ENCODE measurements around the gene STIMATE. TPM values are rescaled to one million over a fixed set of nuclear protein-coding genes. Genes with fewer than 3 reads are reported as not detected.
A peak's percentile ranks its signal among the peaks of the same experiment; 100 is the strongest.

The STIMATE gene
- polyA plus RNA-seq, 4 donors = 13.4 to 15.8 (median 14.5) TPM

DNA sequence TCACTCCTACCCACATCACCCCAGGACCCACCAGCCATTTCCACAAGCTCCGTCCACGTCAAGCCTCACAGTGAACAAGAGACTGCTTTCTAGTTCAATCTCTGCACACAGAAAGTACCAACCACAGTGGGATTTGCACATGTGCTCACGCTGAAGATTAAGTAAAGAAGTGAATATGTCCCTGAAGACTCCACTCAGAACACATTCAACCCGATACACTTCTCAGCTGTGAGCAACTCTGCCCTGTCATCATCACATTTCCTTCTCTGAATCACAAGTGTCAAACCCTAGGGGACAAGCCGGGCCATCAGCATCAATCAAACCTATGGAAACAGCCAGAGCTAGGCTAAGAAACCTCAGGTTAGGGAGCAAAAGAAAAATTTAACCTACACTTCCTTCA is 1.9 kb downstream of the STIMATE start:
- no peak for DNase-seq (ENCODE audit: low read depth in 4 of 4, low spot score in 3 of 4)

- no peak for DNase-seq (ENCODE audit: low read depth in 4 of 4, low spot score in 3 of 4)
These were observed 2.6 kb downstream of the STIMATE start for GRCh38 chr3:52894756-52895155.

- DNase-seq (ENCODE audit: low read depth in 4 of 4, low spot score in 3 of 4) = no peak
These were observed 3.6 kb downstream of the STIMATE start for GRCh38 chr3:52893723-52894122.

GRCh38 chr3:52892625-52893311 is 4.6 kb downstream of the STIMATE start:
- no peak for DNase-seq (ENCODE audit: low read depth in 4 of 4, low spot score in 3 of 4)

- DNase-seq (ENCODE audit: low read depth in 4 of 4, low spot score in 3 of 4) = no peak
These were observed 5.1 kb downstream of the STIMATE start for GRCh38 chr3:52892290-52892624.

DNA sequence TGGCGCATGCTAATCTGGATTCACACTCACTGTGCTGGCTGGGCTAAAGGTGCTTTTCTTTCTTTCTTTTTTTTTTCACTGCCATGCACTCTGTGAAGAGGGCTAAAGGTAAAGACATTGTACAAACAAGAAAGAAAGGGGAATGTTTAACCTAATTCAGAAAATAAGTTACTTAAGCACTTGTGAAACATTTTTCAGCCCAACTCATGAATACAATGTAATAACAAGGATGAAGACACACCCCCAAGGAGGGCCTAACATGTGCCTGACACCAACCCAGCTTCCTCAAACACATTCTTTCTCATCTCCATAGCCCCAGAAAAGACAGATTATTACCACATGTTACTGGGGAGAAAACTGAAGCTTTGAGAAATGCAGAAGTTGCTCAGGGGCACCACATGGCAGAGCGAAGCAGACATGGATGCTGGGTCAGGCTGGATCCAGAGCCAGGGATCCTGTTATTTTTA is 5.7 kb downstream of the STIMATE start:
- DNase-seq (ENCODE audit: low read depth in 4 of 4, low spot score in 3 of 4) = peak in 1 of 4 donors; percentile 20

- no peak for DNase-seq (ENCODE audit: low read depth in 4 of 4, low spot score in 3 of 4)
These were observed 6.2 kb downstream of the STIMATE start for GRCh38 chr3:52891164-52891563.

DNA sequence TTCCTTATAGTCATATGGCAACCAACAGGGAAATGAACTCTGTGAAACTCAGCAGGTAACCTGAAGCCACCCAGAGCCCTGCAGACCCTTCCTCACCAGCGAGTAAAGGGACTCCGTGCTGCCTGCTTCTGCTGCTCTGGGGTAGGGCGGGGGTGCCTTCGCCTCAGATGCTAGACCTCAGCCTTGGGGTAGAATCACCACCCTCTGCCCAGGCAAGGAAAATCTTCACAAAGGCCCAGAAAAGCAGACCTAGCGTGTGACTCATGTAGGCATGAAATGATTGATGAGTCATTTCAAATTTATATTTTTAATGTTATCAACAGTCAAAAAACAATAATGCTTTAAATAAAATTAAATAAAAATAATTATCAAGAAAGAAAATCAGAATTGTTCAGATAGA is 6.6 kb downstream of the STIMATE start:
- DNase-seq (ENCODE audit: low read depth in 4 of 4, low spot score in 3 of 4) = no peak

DNA sequence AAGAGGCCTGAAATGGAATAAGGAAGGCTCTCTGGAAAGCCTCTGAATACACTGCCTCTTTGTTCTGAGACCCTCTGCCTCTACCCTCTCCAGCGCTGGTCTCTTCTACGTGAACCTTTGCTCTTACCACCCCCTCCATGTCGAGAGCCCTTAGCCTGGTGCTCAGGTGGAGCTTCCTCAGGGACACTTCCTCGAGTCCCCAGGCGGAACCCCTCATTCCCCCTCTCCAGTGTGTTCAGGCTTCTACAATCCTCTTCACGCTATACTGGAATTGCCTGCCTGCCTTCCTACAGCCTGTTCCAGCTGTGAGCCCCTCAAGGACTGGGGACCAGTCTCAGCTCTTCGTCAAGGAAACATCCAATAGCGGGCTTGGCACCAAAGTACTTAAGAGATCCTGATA is 7.4 kb downstream of the STIMATE start:
- DNase-seq (ENCODE audit: low read depth in 4 of 4, low spot score in 3 of 4) = no peak

- no peak for DNase-seq (ENCODE audit: low read depth in 4 of 4, low spot score in 3 of 4)
These were observed 10.2 kb downstream of the STIMATE start for GRCh38 chr3:52887166-52887565.

GRCh38 chr3:52886049-52886730 is 11.2 kb downstream of the STIMATE start:
- no peak for DNase-seq (ENCODE audit: low read depth in 4 of 4, low spot score in 3 of 4)

DNA sequence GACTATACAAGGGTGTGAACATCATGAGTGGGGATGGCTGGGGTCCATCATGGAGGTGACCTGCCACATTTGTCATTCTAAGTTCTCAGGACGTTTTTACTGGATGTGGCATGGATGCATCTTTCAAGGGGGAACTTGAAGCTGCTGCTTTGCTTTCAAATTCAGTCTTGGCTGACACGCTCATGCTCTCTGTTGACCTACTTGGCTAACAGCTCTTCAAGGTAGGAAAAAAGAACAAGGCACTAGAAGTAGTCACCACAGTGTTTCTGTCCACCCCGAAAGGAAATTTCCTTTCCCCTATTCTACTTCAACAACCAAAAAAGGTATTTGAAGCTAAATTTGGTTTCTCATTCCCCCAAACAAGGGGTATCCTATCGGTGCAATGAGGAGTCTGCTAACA is 15.0 kb downstream of the STIMATE start:
- no peak for DNase-seq (ENCODE audit: low read depth in 4 of 4, low spot score in 3 of 4)

GRCh38 chr3:52881871-52882270 is 15.5 kb downstream of the STIMATE start:
- DNase-seq (ENCODE audit: low read depth in 4 of 4, low spot score in 3 of 4) = no peak

DNA sequence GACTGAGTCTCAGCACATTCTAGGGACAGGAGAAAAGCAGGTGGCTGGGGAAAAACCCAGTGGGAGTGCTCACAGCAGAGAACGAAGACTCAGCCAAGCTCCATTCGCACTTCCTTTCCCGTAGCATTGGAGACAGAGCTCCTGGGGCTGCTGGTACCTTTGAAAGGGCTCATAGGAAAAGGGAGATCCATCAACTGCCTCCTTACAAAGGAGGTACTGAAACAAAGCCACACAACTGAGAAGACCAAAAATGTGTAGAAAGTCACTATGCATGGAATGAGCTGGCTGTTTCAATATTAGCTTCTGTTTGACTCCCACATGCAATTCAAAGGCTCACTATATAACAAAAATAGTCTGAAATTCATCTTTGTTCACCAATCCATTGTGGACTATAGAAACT is 16.9 kb downstream of the STIMATE start:
- no peak for DNase-seq (ENCODE audit: low read depth in 4 of 4, low spot score in 3 of 4)

DNA sequence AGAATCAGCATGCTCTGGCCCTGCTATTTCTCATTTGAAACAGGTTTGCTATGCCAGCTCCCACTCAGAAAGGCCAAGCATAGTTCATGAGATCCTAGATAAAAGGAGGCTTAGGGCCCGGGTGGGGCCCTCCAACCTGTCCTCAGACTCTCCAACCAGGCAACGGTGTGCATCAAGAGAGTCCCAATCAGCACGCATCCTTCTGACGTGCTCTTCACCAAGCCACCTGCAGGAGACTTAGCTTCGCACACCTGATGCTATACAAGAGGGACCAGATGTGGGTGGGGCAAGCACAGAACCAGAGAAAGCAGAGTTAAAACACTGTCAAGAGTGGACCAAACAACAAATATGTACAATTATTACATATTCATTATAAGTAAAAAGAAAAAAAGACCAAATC is 17.3 kb downstream of the STIMATE start:
- DNase-seq (ENCODE audit: low read depth in 4 of 4, low spot score in 3 of 4) = no peak

GRCh38 chr3:52879581-52879980 is 17.8 kb downstream of the STIMATE start:
- no peak for DNase-seq (ENCODE audit: low read depth in 4 of 4, low spot score in 3 of 4)

DNA sequence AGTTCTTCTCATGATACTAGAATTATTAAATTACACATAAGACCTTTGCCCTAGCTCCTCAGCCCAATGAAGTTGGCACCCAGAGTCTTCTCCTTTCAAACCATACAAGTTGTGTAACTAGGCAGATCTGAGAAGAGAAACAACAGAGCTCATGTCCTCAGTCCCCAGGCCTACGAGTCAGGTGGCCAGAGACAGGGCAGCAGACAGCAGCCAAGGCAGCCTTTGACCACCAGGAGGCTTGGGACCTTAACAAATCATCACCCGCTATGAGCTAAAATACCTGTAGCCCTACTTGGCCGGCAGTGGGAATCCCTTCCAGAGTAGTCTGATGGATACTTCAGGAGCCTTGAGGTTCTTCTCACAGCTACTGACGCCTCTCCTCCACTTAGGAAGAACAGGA is 18.3 kb downstream of the STIMATE start:
- no peak for DNase-seq (ENCODE audit: low read depth in 4 of 4, low spot score in 3 of 4)

GRCh38 chr3:52877085-52877484 is 20.3 kb downstream of the STIMATE start:
- DNase-seq (ENCODE audit: low read depth in 4 of 4, low spot score in 3 of 4) = no peak

DNA sequence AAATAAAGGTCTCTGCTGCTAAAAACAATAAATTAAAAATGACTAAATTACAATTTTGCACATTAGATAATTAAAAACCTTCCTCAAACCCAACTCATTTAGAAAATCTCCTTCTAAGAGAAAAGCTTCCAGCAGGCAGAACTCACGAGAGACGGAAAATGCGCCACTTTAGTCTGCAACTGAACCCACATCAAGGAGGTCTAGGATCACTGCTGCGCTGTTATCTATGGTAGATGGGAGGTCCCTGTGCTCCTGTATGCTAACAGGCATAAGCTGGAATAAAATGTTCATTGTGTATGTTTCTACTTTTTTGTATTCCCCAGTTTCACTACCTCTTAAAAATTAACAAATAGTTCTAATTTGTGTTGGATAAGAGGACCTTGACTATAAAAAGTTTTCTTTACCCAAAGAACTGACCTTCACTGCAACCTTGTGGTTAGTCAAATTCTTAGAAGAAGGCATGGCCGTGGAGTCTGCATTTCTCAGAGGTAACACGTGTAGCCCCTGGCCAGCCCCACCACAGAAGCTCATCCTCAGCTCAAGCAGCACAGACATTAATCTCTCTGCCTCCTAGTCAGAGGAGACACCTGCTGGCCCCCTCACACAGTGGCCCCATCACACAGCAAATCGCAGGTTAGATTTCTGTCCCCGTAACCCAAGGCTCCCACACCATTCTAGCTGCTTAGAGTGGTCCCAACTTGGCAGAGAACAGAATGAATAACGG is 22.3 kb downstream of the STIMATE start:
- no peak for DNase-seq (ENCODE audit: low read depth in 4 of 4, low spot score in 3 of 4)

GRCh38 chr3:52874160-52874701 is 23.1 kb downstream of the STIMATE start:
- DNase-seq (ENCODE audit: low read depth in 4 of 4, low spot score in 3 of 4) = no peak

- DNase-seq (ENCODE audit: low read depth in 4 of 4, low spot score in 3 of 4) = no peak
These were observed 23.8 kb downstream of the STIMATE start for GRCh38 chr3:52873433-52874159.

Data from right renal pelvis (tissue), 4 donors.